ENCODE data around the gene ATP5PB. TPM values are rescaled to one million over a fixed set of nuclear protein-coding genes. Genes with fewer than 3 reads are reported as not detected.

ATP5PB gene
- total RNA-seq, 4 donors from 2014 or later: 60.3 to 334 (median 211) TPM

DNA sequence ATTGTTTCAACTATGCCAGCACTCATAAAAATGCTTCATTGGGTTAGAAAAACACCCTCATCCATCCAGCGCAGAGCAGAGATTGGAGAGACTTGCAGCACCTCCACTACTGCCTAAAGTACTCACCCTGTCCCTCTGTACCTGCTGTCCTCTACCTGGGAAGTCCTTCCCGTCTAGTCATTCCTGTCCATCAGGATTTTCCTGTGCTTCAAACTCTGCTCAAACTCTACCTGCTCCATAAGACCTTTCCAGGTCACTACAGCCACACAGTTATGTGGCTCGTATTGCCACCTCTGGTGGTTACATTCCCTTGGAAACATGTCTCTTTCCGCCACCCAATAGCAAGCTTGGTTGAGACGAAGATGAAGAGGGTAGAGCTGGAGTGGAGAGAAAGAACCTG is 28.9 kb upstream of the ATP5PB start:
- Histone ChIP-seq H3K4me3 (no peak overlapping the region), H3K4me1 (peaks cover 0 to 15% (median 0%) of the 10 kb centered on the region in 4 donors), H3K27ac (no peak overlapping the region), H3K27me3 (no peaks in the 10 kb centered on the region), H3K9me3 (no peaks in the 10 kb centered on the region), H3K36me3 (no peaks in the 10 kb centered on the region)
- 76% methylated on average over 5 of the region's 5 CpGs; no CpG with 5 or more reads in 1 of the 2 donors for WGBS, 2 donors (ENCODE audit: low coverage in 1 of 2)
- TF ChIP-seq EP300 (IDR thresholded peaks at IDR 0.05; ENCODE audit: low read depth) (no peak), POLR2AphosphoS5 (IDR thresholded peaks at IDR 0.05) (no peak), POLR2A (IDR thresholded peaks at IDR 0.05) (no peak)
- TF ChIP-seq, protein P1, sequence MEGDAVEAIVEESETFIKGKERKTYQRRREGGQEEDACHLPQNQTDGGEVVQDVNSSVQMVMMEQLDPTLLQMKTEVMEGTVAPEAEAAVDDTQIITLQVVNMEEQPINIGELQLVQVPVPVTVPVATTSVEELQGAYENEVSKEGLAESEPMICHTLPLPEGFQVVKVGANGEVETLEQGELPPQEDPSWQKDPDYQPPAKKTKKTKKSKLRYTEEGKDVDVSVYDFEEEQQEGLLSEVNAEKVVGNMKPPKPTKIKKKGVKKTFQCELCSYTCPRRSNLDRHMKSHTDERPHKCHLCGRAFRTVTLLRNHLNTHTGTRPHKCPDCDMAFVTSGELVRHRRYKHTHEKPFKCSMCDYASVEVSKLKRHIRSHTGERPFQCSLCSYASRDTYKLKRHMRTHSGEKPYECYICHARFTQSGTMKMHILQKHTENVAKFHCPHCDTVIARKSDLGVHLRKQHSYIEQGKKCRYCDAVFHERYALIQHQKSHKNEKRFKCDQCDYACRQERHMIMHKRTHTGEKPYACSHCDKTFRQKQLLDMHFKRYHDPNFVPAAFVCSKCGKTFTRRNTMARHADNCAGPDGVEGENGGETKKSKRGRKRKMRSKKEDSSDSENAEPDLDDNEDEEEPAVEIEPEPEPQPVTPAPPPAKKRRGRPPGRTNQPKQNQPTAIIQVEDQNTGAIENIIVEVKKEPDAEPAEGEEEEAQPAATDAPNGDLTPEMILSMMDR (IDR thresholded peaks at IDR 0.05): no peak
- intact Hi-C loops (cut with DNase I; ENCODE audit: low total_unique reads): no loop called here
- DNase-seq: no peak
- in situ Hi-C loops (cut with MboI; ENCODE audit: low pct_ligation_motif_present in 1 of 4, low pct_unique_long_range_greater_than_20kb in 1 of 4, low sequenced_read_pairs in 3 of 4): no loop called here

DNA sequence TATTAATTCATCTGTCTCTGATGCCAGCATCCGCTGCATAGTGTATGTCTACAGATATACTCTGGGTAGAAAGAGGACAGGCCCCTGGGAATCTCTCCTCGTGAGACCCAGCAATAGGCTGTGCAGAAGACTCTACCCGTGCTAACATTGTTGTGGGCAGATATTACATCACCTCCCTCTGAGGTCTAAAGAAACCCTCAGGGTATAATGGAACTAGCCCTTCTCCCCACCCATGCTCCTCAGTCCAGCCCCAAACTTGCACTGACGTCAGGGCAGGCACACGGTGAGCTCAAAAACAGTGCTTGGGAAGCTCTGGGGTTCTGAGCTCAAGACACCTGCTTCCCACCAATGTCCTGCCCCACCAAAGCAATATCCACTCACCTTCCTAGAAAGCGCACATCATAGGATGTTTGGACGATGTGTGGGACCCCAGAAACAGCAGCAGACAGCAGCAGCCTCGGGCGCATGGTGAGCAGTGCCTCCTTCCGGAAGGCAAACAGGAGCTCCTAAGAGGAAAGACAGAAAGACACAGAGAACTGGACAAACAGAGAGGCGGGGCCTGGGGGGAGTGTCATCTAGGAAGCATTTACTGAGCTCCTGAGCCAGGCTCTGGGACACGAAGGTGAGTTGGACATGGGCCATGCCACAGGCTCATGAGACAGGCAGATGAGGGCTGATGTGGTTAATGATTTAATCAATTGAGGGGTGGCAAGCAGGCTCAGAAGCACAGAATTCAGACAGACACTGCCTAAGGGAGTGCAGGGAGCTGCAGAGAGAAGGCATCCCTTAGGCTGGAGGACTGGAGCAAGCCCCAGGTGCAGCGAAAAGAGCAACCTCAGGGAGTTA is 26.5 kb upstream of the ATP5PB start:
- DNase-seq: peak; percentile 76
- peaks cover 0 to 15% (median 0%) of the 10 kb centered on the region in 4 donors for H3K4me1 ChIP-seq
- no peak overlapping the region for H3K27ac ChIP-seq
- intact Hi-C loops (cut with DNase I; ENCODE audit: low total_unique reads) (no loop called here), in situ Hi-C loops (cut with MboI; ENCODE audit: low pct_ligation_motif_present in 1 of 4, low pct_unique_long_range_greater_than_20kb in 1 of 4, low sequenced_read_pairs in 3 of 4) (no loop called here)
- TF ChIP-seq, protein P1 (IDR thresholded peaks at IDR 0.05): no peak
- TF ChIP-seq POLR2A (IDR thresholded peaks at IDR 0.05) (peak; percentile 25), POLR2AphosphoS5 (IDR thresholded peaks at IDR 0.05) (no peak), EP300 (IDR thresholded peaks at IDR 0.05; ENCODE audit: low read depth) (no peak)
- WGBS, 2 donors (ENCODE audit: low coverage in 1 of 2): 59 to 61% methylated on average over 4 to 13 of the region's 13 CpGs
- H3K27me3 ChIP-seq: no peaks in the 10 kb centered on the region
- no peaks in the 10 kb centered on the region for H3K9me3 ChIP-seq
- H3K4me3 ChIP-seq: peak overlapping the region in 1 of 4 donors; percentile 6
- H3K36me3 ChIP-seq: no peaks in the 10 kb centered on the region

DNA sequence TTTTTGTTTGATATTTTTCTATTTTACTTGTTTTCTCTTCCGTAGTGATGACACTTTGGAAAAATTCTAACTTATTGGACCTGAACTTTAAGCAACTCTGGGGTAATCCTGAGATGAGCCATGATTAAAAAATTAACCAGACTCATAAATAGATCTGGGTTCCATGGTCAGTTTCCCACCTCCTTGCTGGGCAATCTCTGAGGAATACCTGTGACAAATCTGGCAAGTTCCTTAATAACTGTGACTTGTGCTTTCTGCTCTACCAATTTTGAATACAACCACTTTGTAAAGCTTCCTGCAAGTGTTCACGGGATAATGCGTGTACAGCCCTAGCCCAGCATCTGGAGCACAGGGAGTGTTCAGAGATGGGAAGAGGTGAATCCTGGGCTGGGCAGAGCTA is 25.0 kb upstream of the ATP5PB start:
- intact Hi-C loops (cut with DNase I; ENCODE audit: low total_unique reads) (no loop called here), in situ Hi-C loops (cut with MboI; ENCODE audit: low pct_ligation_motif_present in 1 of 4, low pct_unique_long_range_greater_than_20kb in 1 of 4, low sequenced_read_pairs in 3 of 4) (no loop called here)
- peaks cover 0 to 10% (median 0%) of the 10 kb centered on the region in 4 donors for H3K4me1 ChIP-seq
- H3K36me3 ChIP-seq: no peaks in the 10 kb centered on the region
- no peaks in the 10 kb centered on the region for H3K9me3 ChIP-seq
- no peak overlapping the region for H3K4me3 ChIP-seq
- H3K27me3 ChIP-seq: no peaks in the 10 kb centered on the region
- H3K27ac ChIP-seq: no peak overlapping the region
- WGBS, 2 donors (ENCODE audit: low coverage in 1 of 2): 88 to 100% methylated on average over 1 to 3 of the region's 3 CpGs
- DNase-seq: no peak
- TF ChIP-seq, protein P1 (IDR thresholded peaks at IDR 0.05): no peak
- TF ChIP-seq EP300 (IDR thresholded peaks at IDR 0.05; ENCODE audit: low read depth): no peak
- TF ChIP-seq POLR2AphosphoS5 (IDR thresholded peaks at IDR 0.05): no peak
- no peak for TF ChIP-seq POLR2A (IDR thresholded peaks at IDR 0.05)

DNA sequence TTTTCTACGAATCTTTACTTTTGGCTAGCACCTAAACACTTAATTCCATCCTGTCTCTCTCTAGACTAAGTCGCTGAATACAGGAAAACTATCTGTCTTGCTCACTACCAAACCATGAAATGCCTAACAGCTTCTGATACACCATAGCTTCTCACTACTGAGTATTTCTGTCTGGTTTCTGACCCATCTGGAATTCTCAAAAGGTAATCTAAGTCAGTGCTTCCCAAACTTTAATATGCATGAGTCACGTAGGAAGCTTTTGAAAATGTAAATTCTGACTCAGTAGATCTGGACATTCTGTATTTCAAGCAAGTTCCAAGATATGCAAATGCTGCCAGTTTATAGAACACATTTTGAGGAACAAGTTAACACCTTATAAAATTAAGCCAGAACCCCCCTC is 12.5 kb upstream of the ATP5PB start:
- intact Hi-C loops (cut with DNase I; ENCODE audit: low total_unique reads): no loop called here
- Histone ChIP-seq H3K36me3 (peaks cover 0 to 24% (median 11%) of the 10 kb centered on the region in 4 donors), H3K4me3 (no peak overlapping the region), H3K27ac (no peak overlapping the region), H3K4me1 (no peaks in the 10 kb centered on the region), H3K27me3 (no peaks in the 10 kb centered on the region), H3K9me3 (no peaks in the 10 kb centered on the region)
- DNase-seq: no peak
- in situ Hi-C loops (cut with MboI; ENCODE audit: low pct_ligation_motif_present in 1 of 4, low pct_unique_long_range_greater_than_20kb in 1 of 4, low sequenced_read_pairs in 3 of 4): no loop called here
- WGBS, 2 donors (ENCODE audit: low coverage in 1 of 2): 68 to 70% methylated on average over 3 of the region's 3 CpGs
- no peak for TF ChIP-seq POLR2AphosphoS5 (IDR thresholded peaks at IDR 0.05)
- no peak for TF ChIP-seq POLR2A (IDR thresholded peaks at IDR 0.05)

Measured in transverse colon (tissue), 4 donors.